ENCODE results near the gene CDH4.

- TF ChIP-seq CTCF (IDR thresholded peaks at IDR 0.05), result no peak
- TF ChIP-seq POLR2AphosphoS5 (IDR thresholded peaks at IDR 0.05), result no peak
These were observed 317.8 kb downstream of the CDH4 start for GRCh38 chr20:61569825-61570224.

Measured in prostate gland (tissue), 2 donors.